Suppressor macrophage (primary cell): ENCODE measurements around the gene DUS4L.

Source experiments
- DNase-seq, 4 experiments: peaks; one replicate each; pipeline ENCODE4 v3.0.0-alpha.2; 2020 to 2022

Gene DUS4L

DNA sequence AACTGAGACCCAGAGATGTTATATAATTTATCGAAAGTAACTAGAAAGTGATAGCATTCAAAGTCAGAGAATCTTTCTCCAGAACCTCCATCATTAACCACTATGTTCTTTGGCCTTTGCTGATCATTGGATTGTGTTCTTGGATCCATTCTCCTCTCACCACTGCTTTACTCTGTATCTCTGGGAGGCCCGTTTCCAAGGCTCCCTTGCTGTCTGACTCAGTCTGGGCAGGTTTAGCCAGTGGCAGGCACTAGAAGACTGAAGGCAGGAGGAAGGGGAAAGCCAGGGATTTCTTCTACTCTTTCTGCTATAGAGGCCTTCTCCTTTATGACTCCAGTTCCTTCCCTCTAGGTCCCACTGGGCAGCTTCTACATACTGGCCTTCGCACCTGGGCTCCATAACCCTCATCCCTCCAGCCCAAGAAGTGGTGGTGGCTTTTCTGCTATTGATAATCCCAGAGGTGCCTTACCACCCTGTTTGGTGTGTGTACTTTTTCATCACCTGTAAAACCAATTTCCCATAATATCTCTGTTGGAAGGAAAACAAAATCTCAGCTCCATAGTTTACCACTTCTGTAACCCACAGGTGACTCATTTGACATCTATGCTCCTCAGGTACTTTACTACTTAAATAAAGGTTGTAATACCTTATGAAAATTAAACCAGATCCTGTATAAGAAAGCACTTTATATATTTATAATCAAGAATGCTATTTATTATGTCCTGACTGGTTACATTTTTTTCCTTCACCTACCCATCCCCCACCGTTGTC, 52.3 kb downstream of the DUS4L start:
- DNase-seq = no peak

DNA sequence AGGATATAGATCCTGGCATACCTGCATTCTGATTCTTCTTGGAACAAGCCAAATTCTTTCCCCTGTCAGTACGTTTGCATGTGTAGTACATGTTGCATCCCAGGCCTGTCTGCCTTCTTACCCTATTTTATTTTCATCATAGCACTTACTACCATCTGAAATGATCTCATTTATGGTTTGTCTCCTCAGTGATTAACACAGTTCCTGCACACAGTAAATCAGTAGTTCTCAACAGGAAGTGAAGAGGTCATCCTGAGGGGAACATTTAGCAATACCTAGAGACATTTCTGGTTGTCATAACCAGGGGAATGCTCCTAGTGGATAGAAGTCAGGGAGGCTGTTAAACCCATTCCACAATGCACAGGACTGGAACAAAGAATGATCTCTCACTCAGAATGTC, 58.7 kb downstream of the DUS4L start:
- DNase-seq = peak; percentile 39 to 79 (median 52)

DNA sequence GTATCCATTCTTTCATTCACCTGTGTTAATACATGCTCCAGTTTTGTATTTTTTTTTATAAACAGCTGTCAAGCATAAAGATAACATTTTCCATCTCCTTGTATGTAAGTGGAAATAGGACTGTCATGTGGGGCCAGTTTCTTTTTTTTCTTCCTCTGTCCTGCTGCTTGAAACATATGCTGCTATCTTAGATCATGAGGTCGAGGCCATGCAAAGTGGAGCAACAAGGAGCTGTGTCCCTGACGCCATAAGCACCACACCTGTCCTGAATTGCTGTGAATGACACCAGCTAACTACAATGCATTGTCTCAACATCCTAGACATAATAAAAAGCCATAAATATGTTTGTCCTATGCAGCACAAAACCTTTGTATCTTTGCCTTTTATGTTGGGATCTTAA, 59.1 kb downstream of the DUS4L start:
- DNase-seq = no peak

GRCh38 chr7:107627002-107627401, 63.2 kb downstream of the DUS4L start:
- DNase-seq = no peak
